ENCODE measurements around the gene EIF4G2.
"Not testable (repeated sequence)": the region's sequence is repeated elsewhere in the genome, so short reads cannot be mapped to it uniquely, and the experiment has no call there.

Gene EIF4G2

DNA sequence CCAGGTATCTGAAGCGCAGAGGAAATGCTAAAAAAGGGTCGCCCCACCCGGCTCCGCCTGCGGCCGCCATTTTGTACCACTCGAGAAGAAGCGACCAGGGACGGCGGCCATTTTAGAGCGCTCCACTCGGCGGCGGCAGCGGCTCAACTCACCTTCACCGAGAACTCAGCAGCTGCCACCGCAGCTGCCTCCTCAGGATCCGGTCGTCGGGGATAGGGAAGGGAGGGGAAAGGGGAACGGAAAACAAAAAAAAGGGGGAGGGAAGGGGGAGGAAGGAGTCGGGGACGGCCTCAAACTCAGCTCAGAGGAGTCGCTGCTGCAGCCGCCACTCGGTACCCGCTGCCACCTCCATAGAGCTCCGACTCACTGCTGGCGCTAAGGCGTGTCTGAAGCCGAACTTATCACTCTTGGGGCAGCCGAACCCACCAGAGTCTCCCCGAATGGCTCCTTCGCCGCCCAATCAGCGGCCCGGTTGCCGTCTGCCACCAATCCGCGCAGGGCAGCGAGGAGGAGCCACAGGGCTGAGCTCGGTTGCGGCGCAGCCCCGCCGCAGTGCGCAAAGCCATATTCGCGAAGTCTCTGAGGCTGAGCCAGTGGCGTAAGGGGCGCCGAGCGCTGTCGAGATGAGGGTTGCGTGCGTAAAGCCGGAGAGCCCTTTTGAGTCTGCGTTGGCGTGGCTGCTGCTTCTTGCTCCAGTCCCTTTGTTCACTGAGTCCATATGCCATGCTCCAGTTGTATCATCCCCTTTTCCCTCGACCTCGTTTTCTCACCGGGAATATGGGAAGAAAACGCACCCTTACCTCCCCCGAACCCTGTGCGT lies at the start of gene EIF4G2:
TSS of gene EIF4G2 (minus strand) at position 374 of the 820 bp plus-strand sequence.
- Mint-ChIP-seq H3K4me3 (peak within 1 kb of the TSS; percentile 95), H3K9me3 (no peaks in the 10 kb centered on the region), H3K36me3 (ENCODE audit: low read depth) (peaks cover 46% of the 10 kb centered on the region), H3K27ac (peak within 1 kb of the TSS; percentile 97), H3K4me1 (ENCODE audit: low read depth) (peaks cover 37% of the 10 kb centered on the region), H3K27me3 (ENCODE audit: low read depth) (no peaks in the 10 kb centered on the region)
- peak; percentile 99 for DNase-seq (ENCODE audit: low spot score)

DNA sequence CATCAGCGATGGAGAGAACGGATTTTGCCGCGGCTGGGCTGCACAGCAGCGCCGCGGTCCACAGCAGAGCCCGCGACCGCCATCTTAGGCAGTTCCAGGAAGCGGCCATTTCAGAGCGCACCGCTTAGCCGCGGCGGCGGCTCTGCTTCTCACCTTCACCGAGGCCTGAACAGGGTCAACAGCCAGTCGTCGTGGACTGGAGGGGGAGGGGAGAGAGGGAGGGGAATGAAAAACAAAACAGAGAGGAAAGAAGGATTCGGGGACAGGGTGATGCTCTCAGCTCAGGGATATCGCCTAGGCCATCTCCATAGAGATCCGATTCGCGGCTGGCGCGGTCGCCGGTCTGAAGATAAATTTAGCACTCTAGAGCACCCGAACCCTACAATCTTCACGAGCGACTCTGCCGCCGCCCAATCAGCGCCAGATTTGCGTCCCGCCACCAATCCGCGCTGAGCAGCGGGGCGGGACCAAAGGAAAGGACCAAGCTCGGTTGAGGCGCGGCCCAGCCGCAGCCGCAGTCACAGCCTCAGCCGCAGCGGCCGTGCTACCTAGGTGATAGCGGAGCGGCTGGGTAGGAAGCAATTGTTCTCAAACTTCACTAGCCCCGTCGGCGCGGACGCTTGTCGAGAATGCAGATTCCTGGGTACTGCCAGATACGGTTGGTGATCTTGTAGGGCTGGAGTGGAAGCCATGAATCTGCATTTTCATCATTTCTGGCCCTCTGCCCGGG lies 49.1 kb upstream of the EIF4G2 start, which contains the start of gene ZBED5:
TSS of gene ZBED5 (minus strand) at position 345 of the 730 bp plus-strand sequence. CDS start 3,108 bp downstream, outside the sequence.
- H3K36me3 Mint-ChIP-seq (ENCODE audit: low read depth) = peaks cover 29% of the 10 kb centered on the region
- H3K9me3 Mint-ChIP-seq = no peaks in the 10 kb centered on the region
- peak within 1 kb of the TSS; percentile 96 for H3K27ac Mint-ChIP-seq
- H3K27me3 Mint-ChIP-seq (ENCODE audit: low read depth) = no peaks in the 10 kb centered on the region
- DNase-seq (ENCODE audit: low spot score) = peak; percentile 96
- H3K4me1 Mint-ChIP-seq (ENCODE audit: low read depth) = peaks cover 39% of the 10 kb centered on the region
- H3K4me3 Mint-ChIP-seq = peak within 1 kb of the TSS; percentile 94

DNA sequence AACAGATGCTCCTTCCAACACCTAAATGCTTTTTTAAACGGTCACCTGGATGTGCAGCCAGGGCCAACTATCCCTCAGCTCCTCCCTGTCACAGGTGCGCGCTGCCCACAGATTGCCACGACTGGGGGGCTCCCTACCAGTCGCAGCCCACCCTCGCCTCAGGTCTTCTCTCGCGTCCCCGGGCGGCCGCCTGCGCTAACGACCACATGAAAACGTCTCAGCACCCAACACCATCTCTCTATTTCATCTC lies 48.7 kb upstream of the EIF4G2 start:
- Mint-ChIP-seq H3K4me1 (ENCODE audit: low read depth) (peaks cover 35% of the 10 kb centered on the region), H3K27me3 (ENCODE audit: low read depth) (no peaks in the 10 kb centered on the region)
- no peak for DNase-seq (ENCODE audit: low spot score)

DNA sequence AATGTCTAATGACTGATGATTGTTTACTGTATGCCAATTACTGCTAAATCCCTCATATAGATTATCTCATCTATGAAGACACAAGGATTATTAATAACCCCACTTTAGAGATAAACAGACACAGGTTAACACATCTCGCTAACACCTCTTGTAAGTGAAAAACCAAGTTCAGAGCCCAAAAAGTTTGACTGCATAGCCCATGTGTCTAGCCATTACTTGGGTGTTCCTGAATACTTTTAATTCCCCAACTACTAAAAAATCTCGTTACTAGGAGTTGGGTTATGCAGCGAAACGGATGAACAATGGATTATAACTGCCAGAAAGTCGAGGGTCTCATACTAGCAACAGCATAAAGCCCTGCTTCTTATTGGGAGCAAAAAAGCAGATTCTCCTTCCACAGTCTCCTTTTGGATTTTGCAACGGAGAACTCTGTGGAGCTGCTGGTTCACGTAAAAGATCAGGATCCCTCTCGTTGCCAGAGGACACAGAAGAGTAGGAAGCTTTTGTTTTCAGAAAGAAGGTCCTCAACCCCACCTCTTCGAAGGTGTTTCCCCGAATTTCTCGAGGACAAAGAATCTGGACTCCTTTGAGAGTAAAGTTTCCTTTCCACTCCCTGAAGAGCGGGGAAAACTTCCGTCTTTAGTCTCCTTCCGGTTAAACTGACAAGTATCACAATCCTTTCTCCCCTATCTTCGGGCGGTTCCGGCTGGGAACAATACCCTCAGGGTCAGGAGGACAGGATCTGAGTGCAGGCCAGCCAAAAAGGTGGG lies 48.1 kb upstream of the EIF4G2 start:
- Mint-ChIP-seq H3K36me3 (ENCODE audit: low read depth) (peaks cover 38% of the 10 kb centered on the region), H3K9me3 (no peaks in the 10 kb centered on the region), H3K4me3 (peak overlapping the region; percentile 94), H3K27ac (peak overlapping the region; percentile 96), H3K4me1 (ENCODE audit: low read depth) (peaks cover 35% of the 10 kb centered on the region), H3K27me3 (ENCODE audit: low read depth) (no peaks in the 10 kb centered on the region)
- no peak for DNase-seq (ENCODE audit: low spot score)

More for the DNA sequence above, 48.7 kb upstream of the EIF4G2 start:
- Mint-ChIP-seq H3K9me3 (no peaks in the 10 kb centered on the region), H3K4me3 (peak overlapping the region; percentile 94), H3K36me3 (ENCODE audit: low read depth) (peaks cover 33% of the 10 kb centered on the region), H3K27ac (peak overlapping the region; percentile 96)

DNA sequence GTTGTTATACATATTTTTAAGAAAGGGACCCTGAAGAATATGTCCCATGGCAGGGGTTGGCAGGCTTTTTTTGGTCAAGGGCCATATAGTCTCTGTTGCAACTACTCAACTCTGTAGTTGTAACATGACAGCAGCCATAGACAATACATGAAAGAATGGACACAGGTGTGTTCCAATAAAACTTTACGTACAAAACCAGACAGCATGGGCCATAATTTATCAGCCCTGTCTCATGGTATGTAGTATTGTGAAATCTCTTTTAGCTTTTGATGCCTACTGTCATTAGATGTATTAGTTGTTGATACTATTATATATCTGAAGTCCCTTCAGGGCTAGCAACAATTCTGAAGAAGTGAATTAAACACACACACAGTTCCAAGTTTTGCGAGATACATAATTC lies 46.6 kb upstream of the EIF4G2 start:
- DNase-seq (ENCODE audit: low spot score) = no peak
- Mint-ChIP-seq H3K4me3 (no peak overlapping the region), H3K4me1 (ENCODE audit: low read depth) (peaks cover 33% of the 10 kb centered on the region), H3K27ac (no peak overlapping the region), H3K36me3 (ENCODE audit: low read depth) (peaks cover 45% of the 10 kb centered on the region), H3K9me3 (no peaks in the 10 kb centered on the region), H3K27me3 (ENCODE audit: low read depth) (no peaks in the 10 kb centered on the region)

DNA sequence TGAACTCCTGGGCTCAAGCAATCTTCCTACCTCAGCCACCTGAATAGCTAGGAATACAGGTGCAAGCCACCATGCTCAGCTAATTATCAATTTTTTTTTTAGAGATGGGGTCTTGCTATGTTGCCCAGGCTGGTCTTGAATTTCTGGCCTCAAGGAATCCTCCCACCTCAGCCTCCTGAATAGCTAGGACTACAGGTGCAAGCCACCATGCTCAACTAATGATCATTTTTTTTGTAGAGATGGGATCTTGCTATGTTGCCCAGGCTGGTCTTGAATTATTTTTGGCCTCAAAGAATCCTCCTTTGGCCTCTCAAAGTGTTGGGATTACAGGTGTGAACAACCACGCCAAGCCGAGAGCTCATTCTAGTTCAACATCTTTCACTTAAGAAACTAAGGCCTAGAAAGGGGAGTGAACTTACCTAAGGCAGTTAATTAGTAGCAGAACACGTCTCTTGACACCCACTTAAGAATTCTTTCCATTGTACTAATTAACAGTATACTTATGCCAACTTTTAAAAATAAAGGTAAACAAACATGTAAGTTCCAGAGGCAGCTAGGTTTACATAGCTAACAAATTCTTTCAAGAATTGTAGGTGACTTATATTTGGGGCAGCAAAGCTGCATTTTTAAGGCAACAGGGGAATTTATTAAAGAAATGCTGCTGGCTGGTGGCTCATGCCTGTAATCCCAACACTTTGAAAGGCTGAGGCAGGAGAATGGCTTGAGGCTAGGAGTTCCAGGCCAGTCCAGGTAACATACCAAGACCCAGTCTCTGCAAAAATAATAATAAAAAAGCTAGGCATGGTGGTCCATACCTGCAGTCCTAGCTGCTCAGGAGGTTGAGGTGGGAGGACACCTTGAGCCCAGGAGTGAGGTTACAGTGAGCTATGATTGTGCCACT lies 39.5 kb upstream of the EIF4G2 start:
- peaks cover 37% of the 10 kb centered on the region for H3K36me3 Mint-ChIP-seq (ENCODE audit: low read depth)
- H3K4me3 Mint-ChIP-seq = no peak overlapping the region
- H3K27me3 Mint-ChIP-seq (ENCODE audit: low read depth) = no peaks in the 10 kb centered on the region
- peaks cover 4% of the 10 kb centered on the region for H3K4me1 Mint-ChIP-seq (ENCODE audit: low read depth)
- no peaks in the 10 kb centered on the region for H3K9me3 Mint-ChIP-seq
- H3K27ac Mint-ChIP-seq = no peak overlapping the region
- no peak for DNase-seq (ENCODE audit: low spot score)

DNA sequence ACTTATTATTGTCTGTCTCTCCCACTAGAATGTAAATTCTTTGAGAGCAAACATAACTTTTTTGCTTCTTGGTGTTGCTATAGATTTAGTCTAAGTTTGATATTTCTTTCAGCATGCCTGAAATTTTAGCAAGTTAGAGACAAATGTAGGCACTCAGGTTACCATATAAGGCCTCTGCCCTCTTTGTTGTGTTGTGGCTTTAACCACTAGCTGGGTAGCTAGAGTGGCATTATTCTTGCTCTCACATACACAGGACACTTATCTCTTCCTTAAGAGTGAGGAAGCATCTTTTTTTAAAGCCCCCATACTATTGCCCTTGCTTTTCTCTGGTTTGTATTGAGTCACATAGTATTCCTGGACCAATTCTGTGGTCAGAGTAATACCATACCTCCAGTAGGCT lies 37.9 kb upstream of the EIF4G2 start:
- H3K4me3 Mint-ChIP-seq = no peak overlapping the region
- no peaks in the 10 kb centered on the region for H3K9me3 Mint-ChIP-seq
- no peak overlapping the region for H3K27ac Mint-ChIP-seq
- H3K4me1 Mint-ChIP-seq (ENCODE audit: low read depth) = no peaks in the 10 kb centered on the region
- no peak for DNase-seq (ENCODE audit: low spot score)
- no peaks in the 10 kb centered on the region for H3K27me3 Mint-ChIP-seq (ENCODE audit: low read depth)
- H3K36me3 Mint-ChIP-seq (ENCODE audit: low read depth) = peaks cover 23% of the 10 kb centered on the region

DNA sequence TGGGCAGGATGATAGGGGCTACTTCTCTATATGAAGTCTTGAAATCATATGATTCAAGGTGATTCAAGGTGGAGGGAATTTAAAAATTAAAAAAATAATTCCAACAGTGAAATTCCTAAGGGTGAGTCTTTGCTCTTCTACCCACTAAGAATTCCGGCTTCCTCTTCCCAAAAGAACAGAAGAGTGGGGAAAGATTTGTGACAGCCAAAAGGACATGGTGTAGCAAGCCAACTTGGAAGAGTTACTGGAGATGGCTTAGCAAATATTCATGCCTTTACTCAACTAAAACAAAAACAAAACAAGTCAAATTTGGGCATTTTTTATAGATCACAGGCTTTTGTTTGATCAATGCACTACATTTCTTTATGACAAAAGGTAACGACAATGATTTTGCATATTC lies 36.9 kb upstream of the EIF4G2 start:
- no peak overlapping the region for H3K4me3 Mint-ChIP-seq
- no peaks in the 10 kb centered on the region for H3K27me3 Mint-ChIP-seq (ENCODE audit: low read depth)
- no peaks in the 10 kb centered on the region for H3K4me1 Mint-ChIP-seq (ENCODE audit: low read depth)
- peaks cover 18% of the 10 kb centered on the region for H3K36me3 Mint-ChIP-seq (ENCODE audit: low read depth)
- H3K9me3 Mint-ChIP-seq = no peaks in the 10 kb centered on the region
- no peak for DNase-seq (ENCODE audit: low spot score)
- H3K27ac Mint-ChIP-seq = no peak overlapping the region

DNA sequence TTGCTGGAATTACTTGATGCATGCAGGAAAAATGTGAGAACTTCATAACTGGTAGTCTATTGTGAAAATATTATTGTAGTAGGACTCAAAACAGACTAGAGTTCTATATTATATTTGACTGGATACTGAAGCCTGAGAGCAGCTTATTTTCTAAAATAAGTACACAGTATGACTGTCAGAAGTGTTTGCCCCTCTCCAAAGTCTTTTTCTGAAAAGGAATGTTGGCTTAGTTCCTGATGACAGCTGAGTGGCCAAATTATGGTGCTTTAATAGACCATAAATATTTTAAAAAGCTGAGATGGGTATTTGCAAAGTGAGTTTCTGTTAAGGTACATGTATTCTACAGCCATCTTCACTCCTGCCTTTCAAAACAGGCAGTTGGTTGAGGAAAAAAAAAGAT lies 36.1 kb upstream of the EIF4G2 start:
- Mint-ChIP-seq H3K27me3 (ENCODE audit: low read depth) (no peaks in the 10 kb centered on the region), H3K4me1 (ENCODE audit: low read depth) (no peaks in the 10 kb centered on the region), H3K9me3 (no peaks in the 10 kb centered on the region), H3K27ac (no peak overlapping the region), H3K36me3 (ENCODE audit: low read depth) (peaks cover 14% of the 10 kb centered on the region), H3K4me3 (no peak overlapping the region)
- no peak for DNase-seq (ENCODE audit: low spot score)

DNA sequence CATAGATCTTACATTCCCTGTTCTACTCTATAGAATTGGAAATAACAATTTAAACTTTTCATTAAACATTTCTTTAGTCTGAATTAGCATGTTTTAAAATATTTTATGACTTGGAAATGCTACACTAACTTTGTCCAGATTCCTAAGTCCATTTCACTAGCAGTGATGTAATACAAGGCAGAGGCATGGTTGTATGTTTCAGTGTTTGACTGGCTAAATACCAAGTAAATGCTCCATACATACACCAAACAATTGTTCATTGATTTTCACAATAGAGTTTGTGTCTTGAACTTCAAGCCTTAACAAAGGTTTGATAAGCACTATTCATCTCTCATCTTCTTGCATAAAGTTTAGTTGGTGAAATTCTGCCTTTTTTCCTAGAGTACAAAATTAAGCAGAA lies 35.6 kb upstream of the EIF4G2 start:
- Mint-ChIP-seq H3K4me1 (ENCODE audit: low read depth) (no peaks in the 10 kb centered on the region), H3K4me3 (no peak overlapping the region), H3K27ac (no peak overlapping the region), H3K36me3 (ENCODE audit: low read depth) (peaks cover 10% of the 10 kb centered on the region), H3K9me3 (no peaks in the 10 kb centered on the region), H3K27me3 (ENCODE audit: low read depth) (no peaks in the 10 kb centered on the region)
- no peak for DNase-seq (ENCODE audit: low spot score)

DNA sequence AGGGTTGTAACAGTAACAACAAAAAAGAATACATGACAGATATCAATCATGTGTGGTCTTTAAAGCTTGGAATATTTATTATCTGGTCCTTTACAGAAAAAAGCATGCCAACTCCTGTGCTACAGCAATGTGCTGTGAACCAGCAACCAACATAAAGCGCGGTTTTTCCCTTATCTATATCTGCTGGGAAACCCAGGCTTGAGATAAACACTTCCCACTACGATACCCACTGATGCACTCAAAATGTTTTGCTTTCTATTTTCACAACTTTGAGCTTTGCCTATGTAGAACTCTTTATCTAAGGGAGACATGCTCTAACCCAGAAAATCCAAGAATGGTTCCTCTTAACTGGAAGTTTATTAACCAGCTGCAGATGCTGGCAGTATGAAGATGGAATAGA lies 30.2 kb upstream of the EIF4G2 start:
- no peaks in the 10 kb centered on the region for H3K27me3 Mint-ChIP-seq (ENCODE audit: low read depth)
- H3K4me3 Mint-ChIP-seq = no peak overlapping the region
- H3K4me1 Mint-ChIP-seq (ENCODE audit: low read depth) = peaks cover 3% of the 10 kb centered on the region
- H3K9me3 Mint-ChIP-seq = no peaks in the 10 kb centered on the region
- H3K27ac Mint-ChIP-seq = no peak overlapping the region
- no peak for DNase-seq (ENCODE audit: low spot score)
- H3K36me3 Mint-ChIP-seq (ENCODE audit: low read depth) = peaks cover 2% of the 10 kb centered on the region

DNA sequence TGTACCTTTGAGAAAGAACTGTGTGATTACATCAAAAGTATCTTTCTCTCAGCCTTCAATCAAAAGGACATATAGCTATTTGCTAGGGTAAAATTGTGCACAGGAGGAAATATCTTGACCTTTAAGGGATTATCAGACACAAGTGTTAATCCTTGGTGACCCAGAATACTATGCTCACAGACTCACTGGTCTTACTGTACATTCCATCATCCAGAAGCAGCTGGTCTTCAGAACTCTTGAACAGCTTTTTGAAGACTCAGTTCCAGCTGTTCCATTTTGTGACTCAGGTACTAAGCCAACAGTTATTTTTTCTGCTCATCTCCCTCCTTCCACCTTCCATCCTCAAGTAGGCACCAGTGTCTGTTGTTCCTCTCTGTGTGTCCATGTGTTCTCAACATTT lies 29.4 kb upstream of the EIF4G2 start:
- Mint-ChIP-seq H3K9me3 (no peaks in the 10 kb centered on the region), H3K4me3 (no peak overlapping the region), H3K27ac (no peak overlapping the region), H3K27me3 (ENCODE audit: low read depth) (no peaks in the 10 kb centered on the region), H3K4me1 (ENCODE audit: low read depth) (peaks cover 3% of the 10 kb centered on the region), H3K36me3 (ENCODE audit: low read depth) (peaks cover 2% of the 10 kb centered on the region)
- no peak for DNase-seq (ENCODE audit: low spot score)

DNA sequence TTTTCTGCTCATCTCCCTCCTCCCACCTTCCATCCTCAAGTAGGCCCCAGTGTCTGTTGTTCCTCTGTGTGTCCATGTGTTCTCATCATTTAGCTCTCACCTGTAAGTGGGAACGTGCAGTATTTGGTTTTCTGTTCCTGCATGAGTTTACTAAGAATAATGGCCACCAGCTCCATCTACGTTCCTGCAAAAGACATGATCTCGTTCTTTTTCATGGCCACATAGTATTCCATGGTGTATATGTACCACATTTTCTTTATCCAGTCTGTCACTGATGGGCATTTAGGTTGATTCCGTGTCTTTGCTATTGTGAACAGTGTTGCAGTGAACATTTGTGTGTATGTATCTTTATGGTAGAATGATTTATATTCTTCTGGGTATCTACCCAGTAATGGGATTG lies 28.2 kb upstream of the EIF4G2 start:
- H3K27me3 Mint-ChIP-seq (ENCODE audit: low read depth); DNase-seq (ENCODE audit: low spot score); H3K4me3 Mint-ChIP-seq; H3K36me3 Mint-ChIP-seq (ENCODE audit: low read depth); H3K9me3 Mint-ChIP-seq; H3K4me1 Mint-ChIP-seq (ENCODE audit: low read depth); H3K27ac Mint-ChIP-seq: not testable (repeated sequence)

All from T-helper 2 cell treated with Interferon-gamma antibody and Interleukin-4, amounts not matched to agents 5 μg/mL and 100 μg/mL, for 36 hours (primary cell).